NCI-H1105 (cell line): Measurements from ENCODE around the gene MESP2.

Source experiments
- DNase-seq: peaks from one replicate; lab custom pipeline; 2025; lab: John Stamatoyannopoulos, UW

The MESP2 gene

DNA sequence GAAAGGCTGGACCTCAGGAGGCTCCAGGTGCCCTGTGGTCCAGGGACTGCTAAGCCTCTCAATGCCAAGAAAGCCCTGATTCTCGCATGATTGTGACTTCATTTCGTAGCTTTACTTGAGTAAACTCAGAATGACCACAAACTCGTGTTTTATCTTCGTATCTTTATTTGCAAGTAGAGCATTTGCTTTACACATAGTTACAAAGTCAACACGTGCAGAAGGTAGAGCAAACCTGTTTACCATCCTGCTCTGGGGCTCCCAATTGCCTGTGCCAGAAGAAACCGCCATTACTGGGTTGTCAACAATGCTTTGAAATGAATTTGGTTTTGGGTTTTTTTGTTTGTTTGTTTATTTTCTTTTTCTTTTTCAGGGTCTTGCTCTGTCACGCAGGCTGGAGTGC is 19.2 kb upstream of the MESP2 start:
- no peak for DNase-seq

DNA sequence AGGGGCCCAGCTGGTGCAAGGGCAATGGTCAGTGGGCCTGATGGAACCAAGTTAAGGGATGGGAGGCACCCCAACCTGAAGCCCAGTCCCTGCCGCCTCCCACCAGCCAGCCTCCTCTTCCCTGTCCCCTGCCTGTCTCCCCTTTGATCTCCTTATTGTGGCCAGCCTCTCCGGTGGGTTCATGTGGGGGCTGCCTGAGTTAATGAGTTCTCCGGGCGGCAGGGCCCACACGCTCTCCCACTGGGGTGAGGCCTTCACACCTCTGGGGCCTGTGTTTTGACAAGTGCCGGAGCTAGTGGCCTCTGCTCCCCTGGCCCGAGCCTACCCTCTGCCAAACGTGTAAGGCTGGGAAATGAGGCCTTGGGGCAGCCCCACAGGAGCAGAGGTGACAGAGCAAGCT is 17.8 kb upstream of the MESP2 start:
- DNase-seq: no peak

DNA sequence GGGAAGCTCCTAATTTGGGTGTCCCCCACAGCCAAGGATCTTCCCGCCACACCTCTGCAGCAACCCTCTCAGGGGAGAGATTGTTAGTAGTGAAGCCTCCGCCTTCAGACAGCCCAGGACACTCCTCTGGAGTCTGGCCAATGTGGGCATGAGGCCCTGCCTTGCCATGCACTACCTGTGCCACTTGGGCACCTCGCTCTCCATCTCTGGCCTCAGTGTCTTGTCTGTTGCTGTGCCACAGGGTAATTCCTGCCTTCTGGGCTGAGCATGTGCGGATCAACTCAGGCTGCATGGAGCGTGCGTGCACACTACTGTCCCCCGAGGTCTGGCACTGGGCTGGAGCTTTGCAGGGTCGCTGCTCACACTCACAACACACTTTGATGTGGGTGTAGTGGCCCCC is 17.2 kb upstream of the MESP2 start:
- no peak for DNase-seq

DNA sequence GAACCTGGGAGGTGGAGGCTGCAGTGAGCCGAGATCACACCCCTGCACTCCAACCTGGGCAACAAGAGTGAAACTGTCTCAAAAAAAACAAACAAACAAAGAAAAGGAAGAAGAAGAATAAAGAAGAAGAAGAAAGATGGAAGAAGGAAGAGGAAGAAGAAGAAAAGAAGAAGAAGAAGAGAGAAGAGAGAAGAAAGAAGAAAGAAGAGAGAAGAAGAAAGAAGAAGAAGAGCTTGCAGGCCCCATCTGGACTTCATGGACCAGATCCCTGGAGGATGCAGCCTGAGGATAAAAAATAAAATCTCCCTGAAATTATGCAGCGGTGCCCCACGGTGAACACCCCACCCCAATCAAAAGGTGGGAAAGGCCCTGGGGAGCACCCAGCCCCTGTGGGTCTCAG is 16.3 kb upstream of the MESP2 start:
- no peak for DNase-seq

DNA sequence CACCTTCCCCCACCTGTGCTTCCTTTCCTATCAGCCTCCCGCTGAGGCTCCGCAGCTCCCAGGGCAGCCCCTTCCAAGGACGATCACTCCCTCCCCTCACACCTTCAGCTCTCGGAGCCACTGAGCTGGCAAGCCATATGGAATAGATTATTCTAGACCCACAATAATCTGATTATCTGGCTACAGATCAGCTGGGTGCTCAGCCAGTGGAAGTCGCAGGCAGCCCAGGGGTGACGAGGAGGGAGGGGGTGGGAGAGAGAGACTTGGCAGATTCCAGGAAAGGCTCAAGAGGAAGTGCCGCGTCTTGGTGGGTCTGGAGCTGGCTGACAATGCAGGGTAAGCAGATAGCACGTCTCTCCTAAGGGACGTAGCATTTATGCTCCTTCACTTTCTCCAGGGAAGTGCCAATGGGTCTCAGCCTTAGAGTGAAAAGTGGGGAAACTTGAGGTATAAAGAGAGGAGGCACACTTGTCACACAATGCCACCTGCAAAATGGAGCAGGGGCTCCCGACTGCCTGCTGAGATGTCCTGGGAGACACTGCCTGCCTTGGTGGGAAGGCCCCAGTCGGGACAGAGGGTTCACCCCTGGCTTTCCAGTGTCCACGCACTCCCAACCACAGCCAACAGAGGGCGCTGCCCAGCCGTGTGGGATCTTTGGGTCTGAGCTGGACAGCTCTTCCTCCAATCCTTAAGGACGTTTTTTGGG is 15.7 kb upstream of the MESP2 start:
- no peak for DNase-seq

DNA sequence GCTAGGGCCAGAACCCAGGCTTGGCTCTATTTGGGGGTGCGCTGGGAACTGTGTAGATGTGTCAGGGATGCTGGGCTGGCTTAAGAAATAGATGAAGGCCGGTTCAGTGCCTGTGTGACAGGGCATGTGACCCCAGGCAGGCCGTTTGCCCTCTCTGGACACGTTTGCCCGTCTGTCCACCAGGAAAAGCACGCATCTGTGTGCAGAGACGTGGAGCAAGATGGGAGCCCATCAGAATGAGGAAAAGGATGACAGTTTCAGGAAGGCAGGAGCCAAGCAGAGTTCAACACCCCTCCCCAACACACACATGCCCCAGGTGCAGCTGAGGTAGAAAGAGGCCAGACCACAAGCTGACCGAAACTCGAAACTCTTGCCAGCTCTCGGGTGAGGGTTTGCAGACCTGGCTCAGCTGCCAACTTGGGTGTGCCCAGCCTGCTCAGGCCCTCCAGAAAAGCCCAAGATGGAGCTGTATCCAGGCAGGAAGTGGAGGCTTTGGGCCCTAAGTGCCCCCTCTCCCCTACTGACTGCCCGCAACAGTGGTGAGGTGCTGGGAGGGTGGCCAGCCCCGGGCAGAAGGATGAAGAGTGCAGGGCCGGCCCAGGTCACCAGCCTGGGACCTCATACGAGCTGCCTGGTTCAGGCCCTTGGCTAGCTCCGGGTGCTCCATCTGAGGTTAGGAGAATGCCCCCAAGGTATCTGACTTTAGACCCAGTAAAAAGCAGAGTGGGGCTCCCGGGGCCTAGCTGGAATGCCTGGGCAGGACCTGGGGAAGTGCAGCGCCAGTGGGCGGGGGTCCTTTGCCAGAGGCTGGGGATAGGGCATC is 14.9 kb upstream of the MESP2 start:
- no peak for DNase-seq

DNA sequence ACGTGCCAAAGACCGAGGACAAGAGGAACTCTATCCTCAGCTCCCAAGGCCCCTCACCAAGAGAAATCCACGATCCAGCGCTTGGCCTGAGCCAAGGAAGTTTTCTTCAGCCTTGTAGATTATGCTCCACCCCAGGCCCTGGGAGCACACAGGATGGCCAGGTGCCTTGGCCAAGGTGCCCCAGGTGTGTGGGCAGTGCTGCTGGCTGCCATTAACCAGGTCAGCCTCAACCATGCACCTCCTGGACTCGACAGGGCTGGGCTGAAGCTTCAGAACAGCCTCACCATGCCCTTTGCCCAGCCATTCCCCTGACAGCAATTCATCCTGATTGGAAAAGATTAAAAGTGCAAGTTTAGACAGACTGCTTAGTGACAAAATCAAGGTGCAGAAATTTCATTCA is 14.2 kb upstream of the MESP2 start:
- DNase-seq: no peak

DNA sequence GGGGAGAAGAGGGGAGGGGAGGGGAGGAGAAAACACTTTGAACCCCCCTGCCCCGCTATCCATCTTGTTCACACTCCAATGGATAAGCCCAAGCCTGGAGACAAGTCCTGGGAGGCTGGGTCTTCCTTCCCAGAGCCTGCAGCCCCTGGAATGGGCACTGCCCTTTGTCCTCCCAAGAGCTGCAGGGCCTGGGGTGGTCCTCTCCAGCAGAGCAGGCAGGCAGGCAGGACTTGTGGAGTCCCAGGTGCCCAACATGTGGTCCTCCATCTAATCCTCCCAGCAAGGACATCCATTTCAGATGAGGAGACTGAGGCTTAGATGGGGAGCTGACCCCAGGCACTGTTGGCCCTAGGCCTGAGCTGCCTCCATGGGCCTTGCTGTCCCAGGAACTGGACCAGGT is 10.4 kb upstream of the MESP2 start:
- no peak for DNase-seq

DNA sequence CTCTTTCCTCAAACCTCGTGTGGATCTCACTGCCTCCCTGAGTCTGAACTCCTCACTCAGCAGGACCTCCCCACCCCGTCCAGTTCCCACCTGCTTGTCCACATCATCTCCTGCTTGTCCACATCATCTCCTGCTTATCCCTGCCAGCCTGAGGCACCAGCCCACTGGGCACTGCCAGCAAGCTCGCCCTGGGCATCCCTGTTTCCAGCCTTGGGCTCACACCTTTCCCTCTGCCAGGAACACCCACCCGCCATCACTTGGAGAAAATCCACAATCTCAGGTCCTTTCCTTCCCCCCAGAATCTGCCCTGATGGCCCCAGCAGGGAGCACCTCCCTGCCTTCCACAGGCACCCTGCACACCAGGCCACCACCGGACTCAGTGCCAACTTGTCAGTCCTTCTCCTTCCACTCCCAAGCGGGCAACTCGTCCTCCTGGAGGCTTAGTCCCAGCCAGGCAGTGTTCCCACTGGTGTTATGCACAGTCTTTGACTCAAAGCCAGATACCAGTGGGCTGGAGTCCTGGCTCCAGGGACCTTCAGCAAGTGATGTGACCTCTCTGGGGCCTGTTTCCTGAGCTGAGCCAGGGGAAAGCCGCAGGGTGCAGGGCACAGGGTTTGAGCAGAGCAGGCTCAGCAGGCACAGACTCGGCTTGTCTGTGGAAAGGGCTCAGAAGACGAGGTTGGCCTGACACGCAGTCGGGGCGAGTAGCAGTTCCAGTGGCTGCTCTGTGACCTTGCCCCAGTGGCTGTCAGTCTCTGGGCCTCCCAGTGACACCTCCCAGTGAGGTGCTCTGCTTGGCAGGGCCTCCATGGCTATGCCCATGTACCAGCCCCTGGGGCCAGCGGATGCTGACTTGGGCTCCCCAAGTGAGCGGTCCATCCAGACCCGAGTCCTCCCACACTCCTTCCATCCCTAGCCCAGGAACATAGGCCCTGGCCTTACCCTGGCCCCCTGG is 9.5 kb upstream of the MESP2 start:
- no peak for DNase-seq

DNA sequence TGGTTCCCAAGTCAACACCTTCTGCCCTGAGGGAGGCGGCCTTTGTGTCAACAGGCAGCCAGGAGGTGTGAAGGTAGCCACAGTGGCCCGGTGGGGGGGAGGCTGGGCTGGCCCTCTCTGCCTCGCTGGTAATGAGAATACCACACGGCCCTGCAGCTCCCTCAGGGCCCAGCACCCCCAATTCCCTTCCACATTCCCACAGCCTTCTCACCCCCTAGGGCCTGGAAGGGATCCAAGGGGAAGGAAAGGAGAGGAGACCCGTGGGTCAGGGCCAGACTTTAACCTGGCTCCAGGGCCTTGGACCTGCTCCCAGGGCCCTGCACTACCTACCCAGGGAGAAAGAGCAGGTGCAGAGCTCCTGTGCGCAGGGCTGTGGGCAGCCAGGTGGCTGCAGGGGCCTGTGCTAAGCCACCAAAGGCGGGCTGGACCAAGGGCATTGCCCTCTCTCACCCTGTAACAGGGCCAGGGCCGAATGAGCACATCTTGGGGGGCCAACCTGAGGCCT is 8.7 kb upstream of the MESP2 start:
- no peak for DNase-seq

DNA sequence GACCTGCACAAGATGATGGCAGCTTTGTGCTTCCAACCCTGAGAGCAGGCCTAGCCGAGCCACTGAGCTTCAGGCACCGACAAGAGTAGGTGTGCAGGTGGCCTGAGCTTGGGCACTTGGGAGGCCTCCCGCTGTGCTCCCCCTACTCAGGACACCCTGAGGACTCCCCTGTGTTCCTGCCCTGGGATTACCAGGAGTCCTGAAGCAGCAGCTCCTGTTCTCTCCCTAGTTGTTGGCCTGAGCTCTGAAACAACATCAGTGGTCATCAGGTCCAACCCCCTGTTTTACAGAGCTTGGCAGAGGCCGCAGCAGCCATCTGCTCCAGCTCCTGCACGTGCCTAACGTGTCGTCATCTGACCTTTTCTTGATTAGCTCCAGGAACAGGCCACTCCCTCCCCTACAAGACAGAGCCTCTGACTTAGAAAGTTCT is 8.0 kb upstream of the MESP2 start:
- no peak for DNase-seq

DNA sequence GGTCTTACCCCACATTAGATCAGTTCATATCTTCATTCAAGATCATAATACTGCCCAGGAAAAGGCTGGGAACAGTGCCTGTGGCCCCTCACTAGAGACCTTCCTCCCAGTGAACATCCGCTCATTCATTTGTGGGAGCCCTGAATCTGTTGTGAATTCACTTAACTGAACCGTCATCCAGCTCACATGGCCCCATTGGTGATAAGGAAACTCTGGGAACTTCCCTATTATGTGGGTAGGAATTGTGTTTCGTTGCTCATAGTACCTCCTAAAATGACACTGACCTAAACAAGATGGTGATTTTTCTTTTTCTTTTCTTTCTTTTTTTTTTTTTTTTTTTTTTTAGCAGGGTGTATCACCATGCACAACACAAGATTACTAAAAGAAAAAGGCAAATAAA is 6.8 kb upstream of the MESP2 start:
- no peak for DNase-seq

DNA sequence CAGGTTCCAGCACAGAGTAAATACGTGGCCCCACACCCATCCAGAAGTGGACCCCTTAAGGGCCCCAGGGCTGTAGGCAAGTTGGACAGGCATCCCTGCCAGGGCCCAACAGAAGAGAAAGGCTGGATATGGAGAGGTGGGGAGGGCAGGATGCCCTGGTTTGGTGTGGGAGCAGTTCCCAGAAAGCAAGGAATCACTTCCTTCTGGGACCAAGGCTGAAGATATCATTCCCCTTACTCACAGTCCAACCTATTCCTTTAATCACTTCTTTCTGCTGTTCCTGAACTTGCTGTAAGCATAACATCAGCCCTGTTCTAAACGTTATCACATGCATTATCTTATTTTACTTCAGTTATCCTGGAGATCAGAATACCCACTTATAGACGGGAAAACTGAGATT is 6.1 kb upstream of the MESP2 start:
- no peak for DNase-seq

DNA sequence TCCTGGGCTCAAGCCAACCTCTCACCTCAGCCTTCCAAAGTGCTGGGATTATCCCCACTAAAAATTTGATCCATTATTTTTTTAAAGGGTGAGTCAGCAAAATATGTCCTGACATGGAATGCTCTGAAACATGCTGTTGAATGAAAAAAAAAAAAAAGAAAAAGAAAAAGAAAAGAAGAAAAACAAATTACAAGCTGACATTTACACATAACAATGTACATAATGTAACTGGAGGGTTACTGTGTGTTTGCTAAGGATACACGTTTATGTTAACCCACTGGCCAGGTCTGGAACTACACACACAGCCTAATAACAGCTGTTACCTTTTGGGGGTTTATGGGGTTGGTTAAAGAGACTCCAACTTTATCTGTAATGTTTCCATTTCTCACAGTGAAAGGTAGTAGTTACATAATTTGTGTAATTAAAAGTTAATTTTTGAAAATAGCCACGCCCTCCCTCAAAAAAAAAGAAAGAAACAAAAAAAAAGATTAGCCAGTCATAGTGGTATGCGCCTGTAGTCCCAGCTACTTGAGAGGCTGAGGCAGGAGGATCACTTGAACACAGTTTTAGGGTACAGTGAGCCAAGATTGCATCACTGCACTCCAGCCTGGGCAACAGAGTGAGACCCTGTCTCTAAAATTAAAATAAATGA is 3.1 kb upstream of the MESP2 start:
- DNase-seq: no peak

DNA sequence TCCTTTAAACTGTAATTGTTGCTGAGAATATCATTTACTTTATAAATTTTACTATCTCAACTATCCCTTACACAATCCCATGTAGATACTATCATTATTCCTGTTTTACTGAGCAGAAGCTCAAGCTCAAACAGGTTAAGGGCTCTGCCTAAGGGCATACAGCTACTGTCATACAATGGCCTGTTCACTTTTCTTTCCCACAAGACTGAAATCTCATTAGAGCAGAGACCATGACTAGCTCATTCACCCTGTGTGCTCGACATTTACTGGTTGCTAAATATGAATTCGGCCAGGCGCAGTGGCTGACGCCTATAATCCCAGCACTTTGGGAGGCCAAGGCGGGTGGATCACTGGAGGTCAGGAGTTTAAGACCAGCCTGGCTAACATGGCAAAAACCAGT is 1.6 kb upstream of the MESP2 start:
- DNase-seq: no peak

DNA sequence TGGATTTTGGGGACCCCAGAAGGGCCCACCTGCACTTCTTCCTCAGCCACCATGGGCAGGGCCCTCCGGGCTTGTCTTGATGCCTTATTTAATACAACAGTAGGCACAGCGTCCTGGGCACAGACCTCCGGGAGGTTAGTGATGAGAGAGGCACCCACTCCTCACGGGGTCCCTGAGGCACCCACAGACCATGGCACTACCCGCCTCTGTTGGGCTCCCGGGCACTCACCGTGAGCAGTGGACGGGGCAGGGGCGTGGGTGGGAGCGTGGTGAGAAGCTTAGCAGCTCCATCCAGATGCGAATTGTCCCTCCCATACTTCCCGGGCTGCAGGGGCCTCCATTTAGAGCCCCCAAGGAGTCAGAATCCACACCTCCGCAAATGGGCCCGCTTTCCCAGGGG is 317 bp upstream of the MESP2 start:
- DNase-seq: no peak

DNA sequence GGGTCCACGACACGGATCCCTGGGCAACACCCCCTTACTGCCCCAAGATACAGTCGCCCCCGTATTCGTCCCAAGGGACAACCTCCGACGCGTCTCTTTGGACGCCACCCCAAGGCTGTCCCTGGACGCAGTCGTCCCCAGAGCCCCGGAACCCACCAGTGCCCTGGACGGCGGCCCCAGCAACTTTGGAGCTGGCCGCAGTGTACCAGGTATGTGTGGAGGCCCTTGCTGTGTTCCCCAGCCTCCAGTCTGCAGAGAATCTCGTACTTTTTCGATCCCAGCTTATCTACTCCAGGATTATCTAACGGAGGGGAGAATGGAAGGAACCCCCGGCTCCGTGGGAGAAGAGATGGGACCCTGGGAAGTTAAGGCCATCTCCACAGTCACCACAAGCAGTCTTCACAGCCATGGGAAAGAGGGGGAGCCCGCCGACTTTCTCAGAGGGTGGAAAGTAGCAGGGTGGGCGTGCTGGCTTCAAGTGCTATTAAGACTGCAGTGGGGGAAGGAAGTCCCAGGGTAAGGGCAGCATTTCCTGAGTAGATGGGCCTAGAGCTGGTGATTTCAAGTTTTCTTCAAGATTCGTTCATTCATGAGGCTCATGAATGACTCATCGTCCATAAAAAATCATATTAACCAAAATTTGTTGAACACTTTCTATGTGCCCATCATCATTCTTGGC is 1.1 kb downstream of the MESP2 start:
- DNase-seq: no peak

DNA sequence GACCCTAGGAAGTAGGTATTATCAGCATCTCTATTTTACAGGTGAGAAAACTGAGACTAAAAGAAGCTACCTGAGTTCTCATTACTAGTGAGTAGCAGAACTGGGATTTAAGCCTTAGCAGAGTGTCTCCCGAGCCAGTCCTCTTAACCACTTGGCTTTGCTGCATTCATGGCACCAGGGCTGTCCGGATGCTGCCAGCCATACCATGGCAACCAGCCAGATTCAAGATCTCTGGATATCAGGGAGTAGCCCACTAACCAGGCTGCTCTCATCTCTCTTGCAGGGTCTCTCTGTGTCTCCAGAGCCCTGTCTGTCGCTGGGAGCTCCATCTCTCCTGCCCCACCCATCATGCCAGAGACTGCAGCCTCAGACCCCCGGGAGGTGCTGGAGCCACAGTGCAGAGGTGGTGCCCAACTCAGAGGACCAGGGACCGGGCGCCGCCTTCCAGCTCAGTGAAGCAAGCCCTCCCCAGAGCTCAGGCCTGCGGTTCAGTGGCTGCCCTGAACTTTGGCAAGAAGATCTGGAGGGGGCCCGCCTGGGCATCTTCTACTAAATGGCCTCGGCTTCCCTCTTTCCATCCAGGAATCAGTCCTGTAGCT is 1.7 kb downstream of the MESP2 start:
- no peak for DNase-seq

DNA sequence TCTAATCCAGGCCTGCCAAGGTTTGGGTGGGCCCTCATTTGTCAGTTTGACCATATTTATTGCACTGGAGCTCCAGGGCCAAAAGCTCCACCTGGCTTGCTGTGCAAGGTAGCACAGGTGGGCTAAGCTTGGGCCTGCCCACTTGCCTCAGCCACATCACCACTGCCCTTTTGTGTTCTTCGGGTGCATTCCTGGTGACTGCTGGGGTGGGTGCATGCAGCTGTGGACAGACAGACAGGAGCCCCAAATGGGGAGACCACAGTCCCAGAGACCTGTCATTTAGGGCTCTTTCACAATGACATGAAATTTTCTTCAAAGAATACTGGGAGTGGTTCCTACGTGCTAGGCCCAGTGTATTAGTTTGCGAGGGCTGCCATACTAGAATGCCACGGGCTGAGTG is 2.7 kb downstream of the MESP2 start:
- DNase-seq: no peak

DNA sequence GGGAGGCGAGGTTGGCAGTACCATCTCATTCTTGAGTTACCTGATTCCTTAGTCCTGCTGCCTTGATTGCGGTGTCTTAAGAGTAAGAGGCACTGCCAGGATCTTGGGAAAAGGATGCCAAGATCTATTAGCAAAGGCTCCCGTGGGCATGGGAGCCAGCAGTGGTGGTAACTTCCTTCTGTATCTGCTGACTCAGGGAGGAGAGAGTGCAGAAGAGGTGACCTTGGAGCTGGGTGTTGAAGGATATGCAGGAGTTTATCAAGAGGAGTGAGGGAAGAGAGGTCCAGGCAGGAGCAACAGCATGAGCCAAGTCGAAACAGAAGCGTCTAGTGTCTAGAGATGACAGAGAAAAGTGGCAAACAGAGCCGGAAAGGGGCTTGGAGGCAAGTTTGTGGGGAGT is 4.5 kb downstream of the MESP2 start:
- no peak for DNase-seq

DNA sequence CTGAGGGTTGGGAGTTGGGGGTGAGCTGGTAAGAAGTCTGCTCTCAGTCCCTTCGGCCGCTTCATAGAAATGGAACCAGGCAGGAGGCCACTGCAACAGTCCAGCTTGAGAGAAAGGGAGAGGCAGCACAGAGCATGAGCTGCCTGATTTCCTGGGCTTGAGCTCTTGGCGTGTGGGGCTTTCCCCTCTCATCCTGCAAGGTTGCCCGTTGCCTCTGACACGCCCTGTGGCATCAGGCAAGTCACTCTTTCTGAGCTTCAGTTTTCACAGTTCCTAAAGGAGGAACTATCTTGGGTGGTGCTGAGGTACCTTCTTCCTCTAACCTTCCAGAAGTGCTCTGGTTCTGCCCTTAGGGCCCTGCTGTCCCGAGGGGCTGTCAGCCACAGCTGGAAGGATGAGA is 4.9 kb downstream of the MESP2 start:
- no peak for DNase-seq
